Esophagus muscularis mucosa (tissue), 3 donors: ENCODE data around the gene SOX5.

Experiments used
- CTCF ChIP-seq, 3 experiments: fragments of 200-600 bp in 2 of 3; fragments of 450-650 bp in 1 of 3; sonication (generic) in 2 of 3; IDR thresholded peaks; one replicate each; pipeline ENCODE4 v1.5.1; 2017 to 2019; ENCODE audit warnings: antibody characterized with exemption in 3 of 3, mild to moderate bottlenecking in 2 of 3, moderate library complexity in 1 of 3
- POLR2A ChIP-seq: fragments of 450-650 bp; IDR thresholded peaks from one replicate; pipeline ENCODE4 v1.6.1; 2017; ENCODE audit warnings: antibody characterized with exemption, moderate library complexity, mild to moderate bottlenecking, low read depth
- POLR2AphosphoS5 ChIP-seq, 2 donors: sonication (generic); formaldehyde crosslinking; IDR thresholded peaks; one replicate each; pipeline ENCODE4 v1.6.1; 2017; ENCODE audit warnings: antibody characterized with exemption in 2 of 2

- TF ChIP-seq CTCF (IDR thresholded peaks at IDR 0.05) (no peak), POLR2AphosphoS5 (IDR thresholded peaks at IDR 0.05) (no peak), POLR2A (no peak)
Observed at GRCh38 chr12:23703051-23703450, 246.4 kb downstream of the SOX5 start.
